Measurements from ENCODE around the gene MTRF1L. TPM values are rescaled to one million over a fixed set of nuclear protein-coding genes. Genes with fewer than 3 reads are reported as not detected.
"Not testable (repeated sequence)": the region's sequence is repeated elsewhere in the genome, so short reads cannot be mapped to it uniquely, and the experiment has no call there.

MTRF1L gene
- total RNA-seq, 1 donor from 2014 or later = 42.2 TPM

DNA sequence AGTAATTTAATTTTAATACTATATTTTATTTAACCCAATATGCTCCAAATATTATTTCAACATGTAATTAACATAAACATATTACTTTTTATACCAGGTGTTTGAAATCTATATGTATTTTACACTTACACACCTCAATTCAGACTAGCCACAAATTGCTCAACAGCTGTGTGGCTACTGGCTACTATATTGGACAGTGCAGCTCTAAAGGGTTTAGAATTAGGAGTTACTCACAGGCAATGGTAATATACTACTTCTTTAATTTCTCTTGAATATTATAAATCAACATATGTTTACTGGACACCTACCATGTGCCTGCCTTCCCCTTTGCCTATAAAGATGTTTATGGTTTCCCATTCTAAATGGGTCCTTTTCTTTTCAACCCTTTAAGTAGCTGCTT, 2.3 kb downstream of the MTRF1L start:
- peak overlapping the region; percentile 82 for H3K4me3 Mint-ChIP-seq (ENCODE audit: unreplicated experiment)
- no peaks in the 10 kb centered on the region for H3K9me3 Mint-ChIP-seq (ENCODE audit: unreplicated experiment)
- peaks cover 34% of the 10 kb centered on the region for H3K4me1 Mint-ChIP-seq (ENCODE audit: unreplicated experiment)
- DNase-seq (ENCODE audit: low spot score) = no peak
- H3K27me3 Mint-ChIP-seq (ENCODE audit: unreplicated experiment) = peaks cover 11% of the 10 kb centered on the region
- TF ChIP-seq, protein P1, sequence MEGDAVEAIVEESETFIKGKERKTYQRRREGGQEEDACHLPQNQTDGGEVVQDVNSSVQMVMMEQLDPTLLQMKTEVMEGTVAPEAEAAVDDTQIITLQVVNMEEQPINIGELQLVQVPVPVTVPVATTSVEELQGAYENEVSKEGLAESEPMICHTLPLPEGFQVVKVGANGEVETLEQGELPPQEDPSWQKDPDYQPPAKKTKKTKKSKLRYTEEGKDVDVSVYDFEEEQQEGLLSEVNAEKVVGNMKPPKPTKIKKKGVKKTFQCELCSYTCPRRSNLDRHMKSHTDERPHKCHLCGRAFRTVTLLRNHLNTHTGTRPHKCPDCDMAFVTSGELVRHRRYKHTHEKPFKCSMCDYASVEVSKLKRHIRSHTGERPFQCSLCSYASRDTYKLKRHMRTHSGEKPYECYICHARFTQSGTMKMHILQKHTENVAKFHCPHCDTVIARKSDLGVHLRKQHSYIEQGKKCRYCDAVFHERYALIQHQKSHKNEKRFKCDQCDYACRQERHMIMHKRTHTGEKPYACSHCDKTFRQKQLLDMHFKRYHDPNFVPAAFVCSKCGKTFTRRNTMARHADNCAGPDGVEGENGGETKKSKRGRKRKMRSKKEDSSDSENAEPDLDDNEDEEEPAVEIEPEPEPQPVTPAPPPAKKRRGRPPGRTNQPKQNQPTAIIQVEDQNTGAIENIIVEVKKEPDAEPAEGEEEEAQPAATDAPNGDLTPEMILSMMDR (IDR thresholded peaks at IDR 0.05; ENCODE audit: unreplicated experiment) = no peak
- peaks cover 17% of the 10 kb centered on the region for H3K36me3 Mint-ChIP-seq (ENCODE audit: low read depth, unreplicated experiment)
- no peak overlapping the region for H3K27ac Mint-ChIP-seq (ENCODE audit: unreplicated experiment)

DNA sequence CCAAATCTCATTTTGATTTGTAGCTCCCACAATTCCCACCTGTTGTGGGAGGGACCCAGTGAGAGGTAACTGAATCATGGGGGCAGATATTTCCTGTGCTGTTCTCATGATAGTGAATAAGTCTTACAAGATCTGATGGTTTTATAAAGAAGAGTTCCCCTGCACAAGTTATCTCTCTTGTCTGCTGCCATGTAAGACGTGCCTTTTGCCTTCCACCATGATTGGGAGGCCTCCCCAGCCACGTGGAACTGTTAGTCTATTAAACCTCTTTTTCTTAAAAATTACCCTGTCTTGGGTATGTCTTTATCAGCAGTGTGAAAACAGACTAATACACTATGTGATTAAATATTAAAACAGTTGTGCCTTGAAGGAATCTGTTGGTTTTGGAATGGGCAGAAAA, 3.0 kb downstream of the MTRF1L start:
- H3K36me3 Mint-ChIP-seq (ENCODE audit: low read depth, unreplicated experiment) = peaks cover 17% of the 10 kb centered on the region
- H3K4me1 Mint-ChIP-seq (ENCODE audit: unreplicated experiment) = peaks cover 34% of the 10 kb centered on the region
- H3K9me3 Mint-ChIP-seq (ENCODE audit: unreplicated experiment); H3K4me3 Mint-ChIP-seq (ENCODE audit: unreplicated experiment); DNase-seq (ENCODE audit: low spot score): not testable (repeated sequence)
- peaks cover 11% of the 10 kb centered on the region for H3K27me3 Mint-ChIP-seq (ENCODE audit: unreplicated experiment)
- peak overlapping the region; percentile 25 for H3K27ac Mint-ChIP-seq (ENCODE audit: unreplicated experiment)

DNA sequence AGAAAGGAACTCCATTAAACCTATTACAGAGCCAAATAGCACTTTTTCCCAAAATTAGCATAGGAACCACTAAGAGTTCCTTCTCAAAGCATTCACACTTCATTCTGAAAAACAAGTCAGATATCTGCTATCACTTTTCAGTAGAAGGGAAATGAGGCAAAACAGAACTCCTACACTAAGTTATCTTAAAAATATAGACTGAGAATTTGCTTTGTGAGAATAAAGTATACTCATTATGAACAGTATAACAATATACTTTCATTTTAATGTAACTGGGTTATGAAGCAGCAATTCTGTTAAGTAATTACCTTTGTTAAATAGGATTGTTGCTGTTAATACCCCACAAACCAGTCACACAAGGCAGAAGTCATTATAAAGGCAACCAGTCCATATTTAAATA, 8.7 kb downstream of the MTRF1L start:
- TF ChIP-seq, protein P1 (IDR thresholded peaks at IDR 0.05; ENCODE audit: unreplicated experiment) = no peak
- DNase-seq (ENCODE audit: low spot score) = no peak
- Mint-ChIP-seq H3K36me3 (ENCODE audit: low read depth, unreplicated experiment) (peaks cover 23% of the 10 kb centered on the region), H3K4me1 (ENCODE audit: unreplicated experiment) (peaks cover 8% of the 10 kb centered on the region), H3K4me3 (ENCODE audit: unreplicated experiment) (no peak overlapping the region), H3K27ac (ENCODE audit: unreplicated experiment) (no peak overlapping the region), H3K27me3 (ENCODE audit: unreplicated experiment) (no peaks in the 10 kb centered on the region), H3K9me3 (ENCODE audit: unreplicated experiment) (no peaks in the 10 kb centered on the region)

DNA sequence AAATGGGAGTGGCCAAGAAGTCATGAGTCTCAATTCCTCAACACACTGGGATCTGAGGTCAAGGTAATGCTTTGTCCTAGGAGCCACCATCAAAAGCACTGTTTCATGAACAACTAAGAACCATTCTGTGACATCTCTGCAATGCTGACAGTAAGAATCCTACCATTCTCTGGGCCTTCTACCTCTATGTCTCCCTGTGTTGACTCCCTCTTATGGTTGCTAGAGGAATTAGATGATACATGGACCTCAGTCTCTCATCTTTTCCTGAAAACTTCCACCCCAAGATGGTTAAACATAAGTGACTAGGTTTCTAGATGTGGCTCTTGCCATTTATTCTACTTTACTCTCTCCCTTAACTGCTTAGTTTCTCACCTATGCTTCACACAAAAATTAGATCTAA, 9.1 kb downstream of the MTRF1L start:
- TF ChIP-seq, protein P1 (IDR thresholded peaks at IDR 0.05; ENCODE audit: unreplicated experiment) = no peak
- H3K27ac Mint-ChIP-seq (ENCODE audit: unreplicated experiment) = no peak overlapping the region
- no peaks in the 10 kb centered on the region for H3K9me3 Mint-ChIP-seq (ENCODE audit: unreplicated experiment)
- H3K27me3 Mint-ChIP-seq (ENCODE audit: unreplicated experiment) = no peaks in the 10 kb centered on the region
- H3K4me3 Mint-ChIP-seq (ENCODE audit: unreplicated experiment) = no peak overlapping the region
- H3K4me1 Mint-ChIP-seq (ENCODE audit: unreplicated experiment) = peaks cover 8% of the 10 kb centered on the region
- H3K36me3 Mint-ChIP-seq (ENCODE audit: low read depth, unreplicated experiment) = peaks cover 23% of the 10 kb centered on the region
- DNase-seq (ENCODE audit: low spot score) = no peak

DNA sequence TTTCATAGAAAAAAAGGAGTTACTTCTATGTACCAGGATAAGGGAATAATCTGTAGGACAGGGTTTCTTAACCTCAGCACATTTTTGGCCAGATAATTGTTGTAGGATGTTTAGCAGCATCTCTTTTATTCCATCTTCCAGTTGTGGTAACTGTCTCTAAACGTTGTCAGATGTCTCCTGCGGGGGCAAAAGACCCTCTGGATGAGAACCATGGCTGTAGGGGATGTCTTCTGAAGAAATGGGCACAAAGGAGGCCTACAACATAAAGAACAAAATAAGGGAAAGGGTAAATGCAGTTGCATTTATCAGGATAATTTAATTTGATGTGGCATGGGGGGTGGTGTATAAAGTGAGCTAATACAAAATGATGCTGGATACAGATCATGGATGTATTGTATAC, 15.5 kb downstream of the MTRF1L start:
- TF ChIP-seq, protein P1 (IDR thresholded peaks at IDR 0.05; ENCODE audit: unreplicated experiment) = no peak
- H3K9me3 Mint-ChIP-seq (ENCODE audit: unreplicated experiment) = no peaks in the 10 kb centered on the region
- peaks cover 12% of the 10 kb centered on the region for H3K4me1 Mint-ChIP-seq (ENCODE audit: unreplicated experiment)
- no peak overlapping the region for H3K27ac Mint-ChIP-seq (ENCODE audit: unreplicated experiment)
- H3K27me3 Mint-ChIP-seq (ENCODE audit: unreplicated experiment) = no peaks in the 10 kb centered on the region
- no peak overlapping the region for H3K4me3 Mint-ChIP-seq (ENCODE audit: unreplicated experiment)
- no peak for DNase-seq (ENCODE audit: low spot score)
- peaks cover 7% of the 10 kb centered on the region for H3K36me3 Mint-ChIP-seq (ENCODE audit: low read depth, unreplicated experiment)

DNA sequence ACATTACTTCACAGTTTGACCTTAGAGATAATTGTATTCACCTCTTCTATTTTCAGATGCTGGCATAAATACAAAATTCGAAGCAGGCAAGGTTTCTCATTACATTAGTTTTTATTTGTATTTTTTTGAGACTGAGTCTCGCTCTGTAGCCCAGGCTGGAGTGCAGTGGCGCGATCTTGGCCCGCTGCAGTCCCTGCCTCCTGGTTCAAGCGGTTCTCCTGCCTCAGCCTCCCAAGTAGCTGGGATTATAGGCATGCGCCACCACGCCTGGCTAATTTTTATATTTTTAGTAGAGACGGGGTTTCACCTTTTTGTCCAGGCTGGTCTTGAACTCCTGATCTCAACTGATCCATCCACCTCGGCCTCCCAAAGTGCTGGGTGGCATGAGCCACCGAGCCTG, 17.2 kb downstream of the MTRF1L start:
- not testable (repeated sequence) for DNase-seq (ENCODE audit: low spot score); H3K36me3 Mint-ChIP-seq (ENCODE audit: low read depth, unreplicated experiment); H3K27me3 Mint-ChIP-seq (ENCODE audit: unreplicated experiment); H3K9me3 Mint-ChIP-seq (ENCODE audit: unreplicated experiment); H3K27ac Mint-ChIP-seq (ENCODE audit: unreplicated experiment)
- Mint-ChIP-seq H3K4me3 (ENCODE audit: unreplicated experiment) (peak overlapping the region; percentile 57), H3K4me1 (ENCODE audit: unreplicated experiment) (peaks cover 21% of the 10 kb centered on the region)
